GM19397 (cell line): ENCODE results near the gene MTHFD1L.

Experiments
- ATAC-seq: cut with Tn5 transposase; IDR thresholded peaks from one replicate; pipeline ENCODE4 v1.9.1; 2021; ENCODE audit warnings: mild to moderate bottlenecking, moderate library complexity; ENCODE audit not compliant: unreplicated experiment

Gene MTHFD1L

DNA sequence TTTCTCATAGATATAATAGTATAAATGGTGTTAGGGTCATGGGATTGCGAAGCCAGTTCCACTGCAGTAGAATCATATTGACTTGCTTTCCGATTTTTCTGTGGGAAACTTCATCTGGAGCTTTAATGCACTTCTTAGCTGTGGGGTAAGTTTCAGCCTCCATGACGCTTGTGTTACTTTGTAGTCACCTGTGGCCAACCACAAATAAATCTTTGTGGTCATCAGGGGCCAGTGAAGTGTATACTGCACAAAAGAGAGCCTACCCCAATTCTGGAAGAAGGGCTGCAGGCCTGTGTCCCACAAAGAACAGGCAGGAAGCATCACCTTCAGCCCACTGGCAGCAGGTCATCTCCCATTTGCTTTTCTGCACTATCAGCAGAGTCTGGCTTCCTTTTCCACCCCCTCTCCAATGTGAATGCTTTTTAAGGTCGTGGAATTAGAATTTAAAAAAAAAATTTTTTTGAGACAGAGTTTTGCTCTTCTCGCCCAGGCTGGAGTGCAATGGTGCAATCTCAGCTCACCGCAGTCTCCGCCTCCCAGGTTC, 32.0 kb downstream of the MTHFD1L start:
- no peak for ATAC-seq

- ATAC-seq: no peak
Measured at GRCh38 chr6:150898399-150899170, 33.1 kb downstream of the MTHFD1L start.

GRCh38 chr6:150899231-150899630, 33.7 kb downstream of the MTHFD1L start:
- no peak for ATAC-seq

- no peak for ATAC-seq
Measured at GRCh38 chr6:150900049-150900448, 34.5 kb downstream of the MTHFD1L start.

DNA sequence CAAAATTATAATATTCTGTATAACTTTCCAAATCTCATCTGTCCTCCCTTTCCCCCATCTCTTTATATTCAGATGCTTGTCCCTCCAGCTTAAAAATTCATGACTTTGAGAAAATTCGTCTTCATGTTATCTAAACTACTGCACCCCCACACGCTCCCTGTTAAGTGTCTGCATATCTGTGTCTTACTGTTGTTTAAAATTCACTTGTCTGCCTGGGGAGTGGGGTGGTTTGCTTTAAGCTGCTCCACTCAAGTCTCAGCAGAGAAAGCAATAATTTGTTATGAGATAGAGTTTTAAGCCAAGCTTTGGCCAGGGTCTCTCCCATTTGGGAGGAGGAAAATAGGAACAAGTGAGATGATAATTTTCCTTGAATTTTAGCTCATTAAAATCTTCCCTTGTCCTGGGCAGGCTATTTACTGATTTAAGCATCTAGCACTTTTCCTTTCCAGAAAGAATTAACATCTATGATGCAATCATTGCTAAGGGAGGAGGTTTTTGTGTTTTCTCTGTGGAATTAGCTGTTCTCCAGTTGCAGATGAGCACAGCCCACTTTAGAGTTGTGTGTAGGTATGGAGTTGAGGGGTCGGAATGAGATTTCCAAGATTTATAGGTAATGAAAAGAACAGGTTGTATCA, 36.8 kb downstream of the MTHFD1L start:
- no peak for ATAC-seq

DNA sequence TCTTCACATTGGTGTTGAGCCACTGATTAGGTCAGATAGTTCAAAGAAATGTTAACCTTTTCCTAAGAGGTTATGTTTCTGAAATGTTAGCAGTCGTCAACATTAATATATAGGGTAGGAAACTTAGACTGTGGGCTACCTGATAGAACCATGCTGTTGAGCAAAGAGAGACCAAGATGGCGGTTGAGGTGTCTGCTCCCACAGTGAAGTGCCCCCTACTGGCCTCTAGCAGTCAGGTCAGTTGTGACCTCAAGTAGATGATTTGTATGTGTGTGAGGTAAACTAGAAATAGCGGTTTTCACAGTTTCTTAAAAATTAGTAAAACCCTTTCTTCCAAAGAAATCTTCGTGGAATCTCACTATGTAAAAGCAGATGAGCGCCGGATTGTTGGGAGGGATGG, 40.3 kb downstream of the MTHFD1L start:
- no peak for ATAC-seq

GRCh38 chr6:150906641-150907326, 41.3 kb downstream of the MTHFD1L start:
- no peak for ATAC-seq

DNA sequence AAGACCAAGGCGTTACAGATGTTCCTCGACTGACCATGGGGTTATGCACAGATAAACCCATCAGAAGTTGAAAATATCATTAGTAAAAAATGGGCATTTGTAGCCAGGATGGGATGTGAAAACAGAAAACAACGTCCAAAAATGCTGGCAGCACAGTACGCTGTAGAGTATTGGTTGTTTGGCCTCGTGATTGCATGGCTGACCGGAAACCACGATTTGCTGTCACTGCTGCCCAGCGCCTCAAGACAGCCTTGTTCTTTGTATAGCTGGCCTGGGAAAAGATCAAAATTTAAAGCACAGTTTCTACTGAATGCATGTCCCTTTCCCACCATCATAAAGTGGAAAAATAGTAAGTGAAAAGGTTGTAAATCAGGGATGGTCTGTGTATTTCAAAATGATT, 41.9 kb downstream of the MTHFD1L start:
- no peak for ATAC-seq

GRCh38 chr6:150908901-150909300, 43.4 kb downstream of the MTHFD1L start:
- no peak for ATAC-seq

DNA sequence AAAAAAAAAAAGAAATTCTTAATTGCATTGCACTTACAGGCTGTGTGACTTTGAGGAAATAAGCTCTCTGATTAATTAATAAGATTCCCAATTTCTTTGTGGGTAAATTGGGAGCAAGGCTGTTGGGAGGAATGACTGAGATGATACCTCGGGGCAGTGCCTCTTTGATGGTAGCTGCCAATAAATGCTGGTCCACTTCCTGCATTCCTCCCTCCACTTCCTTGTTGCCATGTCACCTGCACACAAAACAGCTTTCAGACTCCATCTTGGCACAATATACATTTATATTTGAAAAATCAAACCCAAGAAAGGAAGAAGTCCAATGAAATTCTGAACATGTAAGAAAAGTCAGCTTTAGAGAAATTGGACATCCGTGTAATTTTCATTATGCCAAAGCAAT, 45.1 kb downstream of the MTHFD1L start:
- ATAC-seq: no peak

GRCh38 chr6:150914372-150914771, 48.9 kb downstream of the MTHFD1L start:
- no peak for ATAC-seq

- no peak for ATAC-seq
Measured at GRCh38 chr6:150915131-150915879, 49.8 kb downstream of the MTHFD1L start.

GRCh38 chr6:150915880-150916265, 50.4 kb downstream of the MTHFD1L start:
- ATAC-seq: no peak

DNA sequence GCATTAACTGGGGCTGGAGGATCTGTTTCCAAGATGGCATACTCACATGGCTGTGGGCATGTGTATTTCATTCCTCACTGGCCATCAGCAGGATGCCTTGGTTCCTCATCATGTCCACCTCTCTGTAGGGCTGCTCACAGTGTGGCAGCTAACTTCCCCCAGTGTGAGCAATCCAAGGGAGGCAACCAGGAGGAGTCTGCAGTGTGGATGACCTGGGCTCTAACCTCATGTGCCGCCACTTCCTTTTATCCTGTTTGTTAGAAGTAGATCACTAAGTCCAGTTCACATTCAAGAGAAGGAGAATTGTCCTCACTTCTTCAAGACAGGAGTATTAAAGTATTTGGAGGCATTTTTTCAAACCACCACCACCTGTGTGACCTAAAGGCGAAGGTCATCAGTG, 54.4 kb downstream of the MTHFD1L start:
- ATAC-seq: no peak

GRCh38 chr6:150922137-150922536, 56.6 kb downstream of the MTHFD1L start:
- ATAC-seq: no peak

- ATAC-seq: no peak
Measured at GRCh38 chr6:150924808-150925589, 59.5 kb downstream of the MTHFD1L start.

DNA sequence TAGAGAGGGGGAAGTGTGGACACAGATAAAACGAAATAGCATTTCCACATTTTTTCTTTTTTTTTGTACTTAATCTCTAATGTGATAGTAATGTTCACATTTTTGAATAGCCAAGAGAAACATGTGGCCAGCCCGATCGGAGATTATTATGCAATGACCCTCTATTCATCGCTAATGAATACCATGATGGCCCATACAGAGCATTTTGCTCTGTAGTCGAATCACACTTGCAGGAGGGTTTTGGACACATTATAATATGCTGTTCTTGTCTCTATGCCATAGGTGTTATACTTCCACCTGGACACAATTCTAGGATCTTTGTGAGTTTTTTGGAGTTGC, 60.1 kb downstream of the MTHFD1L start:
- no peak for ATAC-seq

GRCh38 chr6:150925976-150926375, 60.5 kb downstream of the MTHFD1L start:
- no peak for ATAC-seq

- no peak for ATAC-seq
Measured at GRCh38 chr6:150928882-150929281, 63.4 kb downstream of the MTHFD1L start.

GRCh38 chr6:150929416-150929815, 63.9 kb downstream of the MTHFD1L start:
- ATAC-seq: no peak
